ENCODE measurements around the gene CDC42BPG. TPM values are rescaled to one million over a fixed set of nuclear protein-coding genes. Genes with fewer than 3 reads are reported as not detected.

The CDC42BPG gene
- total and polyA plus RNA-seq, 9 of the 15 experiments (the other 6 are each of a cell fraction or from before 2014, with no cell fraction given): 0.04 to 8.8 (median 2.1) TPM

- TF ChIP-seq MNT (conservative IDR thresholded peaks at IDR 0.05) (peak; percentile 49 to 77; a peak in 3 of 4 replicates), NRF1 (conservative IDR thresholded peaks at IDR 0.05 in 1 of 2, IDR thresholded peaks at IDR 0.05 in 1 of 2) (peak in 1 of 2 experiments; percentile 30; a peak in 1 of 4 replicates), CCNT2 (IDR thresholded peaks at IDR 0.05; ENCODE audit: borderline replicate concordance, extremely low read depth, insufficient read length, low read depth, low read length) (peak; percentile 53), TARDBP (IDR thresholded peaks at IDR 0.05) (no peak), WHSC1 (IDR thresholded peaks at IDR 0.05; ENCODE audit: low read length) (no peak), LARP7 (IDR thresholded peaks at IDR 0.05) (no peak), CLOCK (CRISPR knock-in tag; IDR thresholded peaks at IDR 0.05; ENCODE audit: borderline replicate concordance) (no peak), PYGO2 (tag; IDR thresholded peaks at IDR 0.05) (no peak), ZNF316 (IDR thresholded peaks at IDR 0.05) (peak; percentile 39; the same call in 1 of the 2 replicates), HEY1 (CRISPR knock-in tag; IDR thresholded peaks at IDR 0.05; ENCODE audit: borderline replicate concordance) (no peak), REST (IDR thresholded peaks at IDR 0.05; ENCODE audit: borderline replicate concordance) (no peak; the same call in 1 of the 2 replicates), REST (CRISPR knock-in tag; IDR thresholded peaks at IDR 0.05; ENCODE audit: low read depth) (no peak), FOS (IDR thresholded peaks at IDR 0.05; ENCODE audit: extremely low read depth, insufficient read length) (peak; percentile 63), THRAP3 (IDR thresholded peaks at IDR 0.05; ENCODE audit: borderline replicate concordance) (0 out of 2 replicates have a peak, but pooled peaks have one; percentile 48), CBX3 (IDR thresholded peaks at IDR 0.05; ENCODE audit: borderline replicate concordance in 1 of 2, low read length in 2 of 2) (no peak)
Measured at GRCh38 chr11:64854534-64855502, 10.4 kb upstream of the CDC42BPG start (continued).

Data from K562 (cell line).